H54 (cell line): ENCODE measurements around the gene SARS2.
"Not testable (repeated sequence)": the region's sequence is repeated elsewhere in the genome, so short reads cannot be mapped to it uniquely, and the experiment has no call there.

Experiments
- DNase-seq: peaks from one replicate; pipeline ENCODE4 v3.0.0; 2011; ENCODE audit warnings: low spot score, mixed read lengths; ENCODE audit not compliant: insufficient read length
- FAIRE-seq: peaks from 3 replicates; lab custom pipeline; 2011; peaks lifted over from hg19 to GRCh38; lab: Jason Lieb, UNC
- POLR2A ChIP-seq: IDR thresholded peaks from 2 replicates; pipeline ENCODE4 v1.6.1; 2011; ENCODE audit warnings: low read depth, mild to moderate bottlenecking, low read length

SARS2 gene

GRCh38 chr19:38958301-38958700, 27.7 kb upstream of the SARS2 start:
- FAIRE-seq (no peak), DNase-seq (no peak)
- no peak for TF ChIP-seq POLR2A

- DNase-seq (no peak), FAIRE-seq (no peak)
Observed at GRCh38 chr19:38956264-38956663, 25.7 kb upstream of the SARS2 start.

GRCh38 chr19:38953677-38954076, 23.1 kb upstream of the SARS2 start:
- FAIRE-seq (no peak), DNase-seq (no peak)
- no peak for TF ChIP-seq POLR2A

More at GRCh38 chr19:38956264-38956663, 25.7 kb upstream of the SARS2 start:
- TF ChIP-seq POLR2A: no peak

- TF ChIP-seq POLR2A: no peak
- no peak for DNase-seq
- FAIRE-seq: no peak
Observed at GRCh38 chr19:38952395-38953165, 22.0 kb upstream of the SARS2 start.

GRCh38 chr19:38951187-38951586, 20.6 kb upstream of the SARS2 start:
- no peak for TF ChIP-seq POLR2A
- FAIRE-seq (no peak), DNase-seq (no peak)

- DNase-seq: no peak
- FAIRE-seq: no peak
- no peak for TF ChIP-seq POLR2A
Observed at GRCh38 chr19:38949580-38950367, 19.2 kb upstream of the SARS2 start.

GRCh38 chr19:38946229-38947010, 15.9 kb upstream of the SARS2 start:
- no peak for FAIRE-seq
- DNase-seq: no peak
- TF ChIP-seq POLR2A: no peak

GRCh38 chr19:38945562-38946228, 15.1 kb upstream of the SARS2 start:
- TF ChIP-seq POLR2A: no peak
- FAIRE-seq (no peak), DNase-seq (no peak)

GRCh38 chr19:38944981-38945506, 14.5 kb upstream of the SARS2 start:
- no peak for TF ChIP-seq POLR2A
- FAIRE-seq: no peak
- DNase-seq: no peak

- no peak for TF ChIP-seq POLR2A
Observed at GRCh38 chr19:38942471-38943181, 12.1 kb upstream of the SARS2 start.

GRCh38 chr19:38941979-38942378, 11.4 kb upstream of the SARS2 start:
- DNase-seq: no peak
- no peak for FAIRE-seq
- TF ChIP-seq POLR2A: no peak

More at GRCh38 chr19:38942471-38943181, 12.1 kb upstream of the SARS2 start:
- FAIRE-seq (no peak), DNase-seq (no peak)

GRCh38 chr19:38941466-38941865, 10.9 kb upstream of the SARS2 start:
- DNase-seq, FAIRE-seq: not testable (repeated sequence)
